Endothelial cell of umbilical vein (primary cell): ENCODE data around the gene EML1. TPM values are rescaled to one million over a fixed set of nuclear protein-coding genes. Genes with fewer than 3 reads are reported as not detected.

Experiments
- BruUV-seq: library from RNA; stranded (reverse); fragments of 400-500 nt; replicated peaks from 2 replicates; lab custom pipeline; 2021; lab: Mats Ljungman, UMichigan
- CTCF ChIA-PET: fragments of 300-600, 350-600 bp; sonication (Branson Sonifier 250); formaldehyde crosslinking; loops from one replicate; lab custom pipeline; 2021; ENCODE audit warnings: antibody characterized with exemption, inconsistent platforms; lab: Charles Lee
- POLR2A ChIA-PET: fragments of 300-600, 350-600 bp; sonication (Branson Sonifier 250); formaldehyde crosslinking; loops from one replicate; lab custom pipeline; 2021; ENCODE audit warnings: antibody characterized with exemption, inconsistent platforms; lab: Charles Lee
- DNase-seq: peaks from one replicate; pipeline ENCODE4 v3.0.0-alpha.2; 2011; ENCODE audit warnings: low read depth, low spot score
- FAIRE-seq: peaks from 2 replicates; lab custom pipeline; 2011; peaks lifted over from hg19 to GRCh38; lab: Jason Lieb, UNC
- H2AFZ ChIP-seq: 2 replicates; pipeline ENCODE4 v1.6.0; 2012; ENCODE audit warnings: low read depth, low read length, control low read depth, inconsistent platforms
- H3K27ac ChIP-seq: 2 replicates; pipeline ENCODE4 v1.5.1; 2011; ENCODE audit warnings: low read depth, mild to moderate bottlenecking, control low read depth, low read length, moderate library complexity; ENCODE audit not compliant: insufficient read depth
- H3K27me3 ChIP-seq, 2 experiments: 2 replicates each; pipeline versions ENCODE4 v1.6.0 to v1.6.1; 2011; ENCODE audit warnings: low read length in 2 of 2, mixed read lengths in 1 of 2; ENCODE audit not compliant: control insufficient read depth in 2 of 2, insufficient read depth in 2 of 2
- H3K36me3 ChIP-seq, 2 experiments: 2 replicates in 1 of 2; 3 replicates in 1 of 2; pipeline ENCODE4 v1.5.1; 2011; ENCODE audit warnings: low read length in 2 of 2, mild to moderate bottlenecking in 1 of 2, moderate library complexity in 1 of 2; ENCODE audit not compliant: control insufficient read depth in 2 of 2, insufficient read depth in 2 of 2; ENCODE audit errors: extremely low read depth in 1 of 2
- H3K4me1 ChIP-seq: 3 replicates; pipeline ENCODE4 v1.5.1; 2011; ENCODE audit warnings: mild to moderate bottlenecking, low read length; ENCODE audit not compliant: control insufficient read depth, insufficient read depth; ENCODE audit errors: extremely low read depth
- H3K4me2 ChIP-seq: 2 replicates; pipeline ENCODE4 v1.6.1; 2011; ENCODE audit warnings: low read length, control low read depth, mixed read lengths; ENCODE audit not compliant: insufficient read depth
- H3K4me3 ChIP-seq, 3 experiments: fragments of 200-600 bp in 1 of 3; sonication (generic), shearing (Covaris generic) in 1 of 3; replicated peaks in 1 of 3; 2 replicates each; pipeline ENCODE4 v1.5.1; 2011 to 2016; ENCODE audit warnings: control low read depth in 3 of 3, low read length in 3 of 3, mild to moderate bottlenecking in 2 of 3, inconsistent platforms in 1 of 3, low read depth in 1 of 3, moderate library complexity in 1 of 3; ENCODE audit not compliant: insufficient read depth in 1 of 3
- H3K79me2 ChIP-seq: 2 replicates; pipeline ENCODE4 v1.6.0; 2012; ENCODE audit warnings: low read length, inconsistent platforms; ENCODE audit not compliant: control insufficient read depth, insufficient read depth
- H3K9ac ChIP-seq: replicated peaks from 2 replicates; pipeline ENCODE3; 2011; ENCODE audit warnings: low read length, control low read depth; ENCODE audit not compliant: insufficient read depth; ENCODE audit errors: extremely low read depth
- H3K9me1 ChIP-seq: replicated peaks from 3 replicates; pipeline ENCODE4 v1.6.0; 2011; ENCODE audit warnings: mild to moderate bottlenecking, low read length; ENCODE audit not compliant: control insufficient read depth, insufficient read depth; ENCODE audit errors: extremely low read depth
- H3K9me3 ChIP-seq: replicated peaks from 2 replicates; pipeline ENCODE4 v1.5.1; 2012; ENCODE audit warnings: low read length, inconsistent platforms; ENCODE audit not compliant: control insufficient read depth, insufficient read depth
- H4K20me1 ChIP-seq: replicated peaks from 2 replicates; pipeline ENCODE3; 2011; ENCODE audit warnings: mild to moderate bottlenecking, low read length; ENCODE audit not compliant: control insufficient read depth, insufficient read depth; ENCODE audit errors: extremely low read depth
- EZH2 ChIP-seq: IDR thresholded peaks from 2 replicates; pipeline ENCODE4 v1.6.1; 2012; ENCODE audit warnings: borderline replicate concordance, low read depth, mild to moderate bottlenecking, moderate library complexity, low read length, inconsistent platforms; ENCODE audit not compliant: severe bottlenecking
- FOS ChIP-seq: IDR thresholded peaks from 2 replicates; pipeline ENCODE4 v1.6.1; 2011; ENCODE audit warnings: mild to moderate bottlenecking, low read length, moderate library complexity, borderline replicate concordance; ENCODE audit not compliant: insufficient read depth
- GATA2 ChIP-seq: IDR thresholded peaks from 2 replicates; pipeline ENCODE4 v1.7.0; 2011; ENCODE audit warnings: low read depth, mild to moderate bottlenecking, moderate library complexity, mixed read lengths, low read length; ENCODE audit not compliant: insufficient read length, insufficient read depth
- JUN ChIP-seq: IDR thresholded peaks from 2 replicates; pipeline ENCODE4 v1.6.1; 2011; ENCODE audit warnings: borderline replicate concordance, low read depth; ENCODE audit not compliant: insufficient read length, insufficient read depth
- MYC ChIP-seq: IDR thresholded peaks from one replicate; pipeline ENCODE4 v1.6.1; 2011; ENCODE audit warnings: mild to moderate bottlenecking, low read depth, low read length
- POLR2A ChIP-seq: IDR thresholded peaks from 2 replicates; pipeline ENCODE4 v1.6.1; 2012; ENCODE audit warnings: low read depth, mild to moderate bottlenecking, control low read depth, low read length
- POLR2AphosphoS5 ChIP-seq: IDR thresholded peaks from 2 replicates; pipeline ENCODE4 v1.6.1; 2012; ENCODE audit warnings: low read depth, mild to moderate bottlenecking, control low read depth, low read length, moderate library complexity; ENCODE audit not compliant: insufficient read depth
- dilution Hi-C: fragments of 300-500 bp; cut with MboI; formaldehyde crosslinking; loops from one replicate; pipeline ENCODE4 v1.15.0; 2019; ENCODE audit warnings: low sequenced_read_pairs; ENCODE audit not compliant: extremely low pct_ligation_motif_present
- intact Hi-C: fragments of 100-400 bp; cut with micrococcal nuclease; formaldehyde crosslinking; loops from one replicate; pipeline ENCODE4 v1.10.0; 2022
- polyA plus RNA-seq, 4 experiments: library from polyadenylated mRNA; depleted of rRNA in 3 of 4; stranded (reverse) in 3 of 4; unstranded in 1 of 4; fragments of >200 nt; gene quantifications; 2 replicates each; pipeline versions ENCODE4 v1.2.1 to v1.2.3, GENCODE V29; 2011 to 2012; ENCODE audit warnings: missing spikeins in 1 of 4
- total RNA-seq: library from RNA; stranded (reverse); gene quantifications from 2 replicates; pipeline ENCODE4 v1.2.3, GENCODE V29; 2021
- TF ChIP-seq, protein P1 (sequence below): IDR thresholded peaks from 2 replicates; pipeline ENCODE4 v1.6.1; 2011; ENCODE audit not compliant: insufficient read depth, insufficient read length
- TF ChIP-seq, protein P2 (sequence below), 2 donors: IDR thresholded peaks; 1 replicate in 1 of 2; 2 replicates in 1 of 2; pipeline ENCODE4 v1.5.1; 2011; ENCODE audit warnings: low read length in 2 of 2, mild to moderate bottlenecking in 2 of 2, moderate library complexity in 2 of 2, control low read depth in 1 of 2, inconsistent platforms in 1 of 2, low read depth in 1 of 2; ENCODE audit not compliant: insufficient read depth in 1 of 2; ENCODE audit errors: extremely low read depth in 1 of 2

EML1 gene
- total and polyA plus RNA-seq, 2 donors (not counting 3 experiments of a cell fraction or from before 2014, with no cell fraction given) = 22.9 to 33.0 TPM

DNA sequence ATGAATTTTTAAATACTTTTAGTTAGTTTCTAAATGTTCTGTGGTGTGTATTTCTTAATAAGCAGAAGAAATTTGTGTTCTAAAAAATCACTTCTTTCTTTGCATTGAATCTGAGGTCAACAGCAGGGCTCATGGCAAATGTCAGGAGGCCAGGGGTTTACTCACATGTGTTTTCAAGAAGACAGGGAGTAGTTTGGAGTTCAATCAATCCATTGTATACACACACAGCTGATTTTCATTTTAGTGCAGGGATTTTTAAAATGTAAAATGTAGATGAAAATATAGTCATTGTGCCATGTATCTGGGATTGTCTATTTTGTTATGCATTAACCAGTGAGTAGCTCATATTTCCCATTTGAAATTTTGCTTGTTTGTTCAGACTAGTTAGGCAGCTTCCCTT, 62.1 kb downstream of the EML1 start:
- no peak overlapping the region for H3K27ac ChIP-seq
- intact Hi-C loops (no loop called here), dilution Hi-C loops (no loop called here)
- ChIA-PET POLR2A (no interaction called here), CTCF (interaction anchor here (1.6 kb wide), 1 partner anchor 44 kb away, joined by 5 read pairs; no protein-coding TSS in a partner anchor)
- no peaks in the 10 kb centered on the region for H3K4me1 ChIP-seq
- BruUV-seq = no TSS peak
- FAIRE-seq (no peak), DNase-seq (no peak)
- H3K4me2 ChIP-seq = no peak overlapping the region
- H3K79me2 ChIP-seq = no peaks in the 10 kb centered on the region
- no peak for TF ChIP-seq GATA2
- TF ChIP-seq MYC = no peak
- TF ChIP-seq, protein P1, sequence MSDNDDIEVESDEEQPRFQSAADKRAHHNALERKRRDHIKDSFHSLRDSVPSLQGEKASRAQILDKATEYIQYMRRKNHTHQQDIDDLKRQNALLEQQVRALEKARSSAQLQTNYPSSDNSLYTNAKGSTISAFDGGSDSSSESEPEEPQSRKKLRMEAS = no peak
- TF ChIP-seq FOS = no peak
- TF ChIP-seq, protein P2, sequence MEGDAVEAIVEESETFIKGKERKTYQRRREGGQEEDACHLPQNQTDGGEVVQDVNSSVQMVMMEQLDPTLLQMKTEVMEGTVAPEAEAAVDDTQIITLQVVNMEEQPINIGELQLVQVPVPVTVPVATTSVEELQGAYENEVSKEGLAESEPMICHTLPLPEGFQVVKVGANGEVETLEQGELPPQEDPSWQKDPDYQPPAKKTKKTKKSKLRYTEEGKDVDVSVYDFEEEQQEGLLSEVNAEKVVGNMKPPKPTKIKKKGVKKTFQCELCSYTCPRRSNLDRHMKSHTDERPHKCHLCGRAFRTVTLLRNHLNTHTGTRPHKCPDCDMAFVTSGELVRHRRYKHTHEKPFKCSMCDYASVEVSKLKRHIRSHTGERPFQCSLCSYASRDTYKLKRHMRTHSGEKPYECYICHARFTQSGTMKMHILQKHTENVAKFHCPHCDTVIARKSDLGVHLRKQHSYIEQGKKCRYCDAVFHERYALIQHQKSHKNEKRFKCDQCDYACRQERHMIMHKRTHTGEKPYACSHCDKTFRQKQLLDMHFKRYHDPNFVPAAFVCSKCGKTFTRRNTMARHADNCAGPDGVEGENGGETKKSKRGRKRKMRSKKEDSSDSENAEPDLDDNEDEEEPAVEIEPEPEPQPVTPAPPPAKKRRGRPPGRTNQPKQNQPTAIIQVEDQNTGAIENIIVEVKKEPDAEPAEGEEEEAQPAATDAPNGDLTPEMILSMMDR (IDR thresholded peaks at IDR 0.05; ENCODE audit: extremely low read depth in 1 of 2, insufficient read depth in 1 of 2, low read depth in 1 of 2, low read length in 2 of 2) = no peak
- no peak for TF ChIP-seq POLR2A
- TF ChIP-seq EZH2 = no peak
- no peak for TF ChIP-seq POLR2AphosphoS5
- TF ChIP-seq JUN = no peak
- no peak overlapping the region for H2AFZ ChIP-seq
- no peaks in the 10 kb centered on the region for H3K27me3 ChIP-seq
- H3K9me1 ChIP-seq = no peaks in the 10 kb centered on the region
- H4K20me1 ChIP-seq = peaks cover 2% of the 10 kb centered on the region
- H3K9ac ChIP-seq = no peak overlapping the region
- H3K4me3 ChIP-seq = no peak overlapping the region
- H3K36me3 ChIP-seq = peaks cover 0 to 6% of the 10 kb centered on the region in 2 experiments
- no peaks in the 10 kb centered on the region for H3K9me3 ChIP-seq
